GM06990 (cell line): ENCODE measurements around the gene PINK1.

Source experiments
- DNase-seq: peaks from one replicate; pipeline ENCODE4 v3.0.0-alpha.2; 2011; ENCODE audit not compliant: insufficient read length; ENCODE audit errors: extremely low read depth
- H3K27me3 ChIP-seq: replicated peaks from 2 replicates; pipeline ENCODE4 v1.6.0; 2011; ENCODE audit warnings: low read length; ENCODE audit not compliant: control insufficient read depth, insufficient read depth
- H3K36me3 ChIP-seq: 2 replicates; pipeline ENCODE4 v1.5.1; 2011; ENCODE audit warnings: low read length; ENCODE audit not compliant: control insufficient read depth, insufficient read depth
- H3K4me3 ChIP-seq: replicated peaks from 2 replicates; pipeline ENCODE4 v1.5.1; 2011; ENCODE audit warnings: low read depth, mild to moderate bottlenecking, control low read depth, low read length
- CTCF ChIP-seq: IDR thresholded peaks from 2 replicates; pipeline ENCODE4 v1.5.1; 2011; ENCODE audit warnings: low read length, control low read depth, mild to moderate bottlenecking, inconsistent platforms; ENCODE audit not compliant: insufficient read depth, poor library complexity, severe bottlenecking

PINK1 gene

GRCh38 chr1:20589331-20590278 lies 43.7 kb upstream of the PINK1 start:
- H3K36me3 ChIP-seq, result no peaks in the 10 kb centered on the region
- DNase-seq, result no peak
- H3K4me3 ChIP-seq, result no peak overlapping the region
- peaks cover 3% of the 10 kb centered on the region for H3K27me3 ChIP-seq
- no peak for TF ChIP-seq CTCF

- Histone ChIP-seq H3K36me3 (no peaks in the 10 kb centered on the region), H3K4me3 (no peak overlapping the region), H3K27me3 (peaks cover 2% of the 10 kb centered on the region)
- no peak for TF ChIP-seq CTCF
- no peak for DNase-seq
Observed at GRCh38 chr1:20590306-20590777, 42.9 kb upstream of the PINK1 start.

- TF ChIP-seq CTCF, result no peak
- Histone ChIP-seq H3K4me3 (no peak overlapping the region), H3K36me3 (no peaks in the 10 kb centered on the region), H3K27me3 (peaks cover 2% of the 10 kb centered on the region)
- no peak for DNase-seq
Observed at GRCh38 chr1:20593756-20594155, 39.5 kb upstream of the PINK1 start.

- Histone ChIP-seq H3K36me3 (no peaks in the 10 kb centered on the region), H3K27me3 (peaks cover 2% of the 10 kb centered on the region), H3K4me3 (no peak overlapping the region)
- DNase-seq, result no peak
- TF ChIP-seq CTCF, result no peak
Observed at GRCh38 chr1:20594746-20595145, 38.5 kb upstream of the PINK1 start.

- no peak for DNase-seq
- no peak for TF ChIP-seq CTCF
- Histone ChIP-seq H3K4me3 (no peak overlapping the region), H3K36me3 (no peaks in the 10 kb centered on the region), H3K27me3 (peaks cover 2% of the 10 kb centered on the region)
Observed at GRCh38 chr1:20596106-20596505, 37.2 kb upstream of the PINK1 start.
